Loucy (cell line): ENCODE results near the gene LPP.
A peak's percentile ranks its signal among the peaks of the same experiment; 100 is the strongest.
"Not testable (repeated sequence)": the region's sequence is repeated elsewhere in the genome, so short reads cannot be mapped to it uniquely, and the experiment has no call there.

ENCODE experiments used
- H2AFZ ChIP-seq: fragments of 200-600 bp; sonication (generic); 2 replicates; pipeline ENCODE4 v1.6.0; 2016; ENCODE audit warnings: antibody characterized with exemption, mild to moderate bottlenecking, low read length, moderate library complexity
- H3F3A ChIP-seq: fragments of 200-600 bp; 2 replicates; pipeline ENCODE4 v1.6.0; 2016; ENCODE audit warnings: antibody characterized with exemption, low read depth, mild to moderate bottlenecking
- H3K27me3 ChIP-seq: fragments of 200-600 bp; sonication (generic); 2 replicates; pipeline ENCODE4 v1.6.1; 2014; ENCODE audit warnings: low read length, mild to moderate bottlenecking; ENCODE audit not compliant: insufficient read depth, poor library complexity, severe bottlenecking
- H3K36me3 ChIP-seq: fragments of 200-600 bp; sonication (generic); 2 replicates; pipeline ENCODE4 v1.6.1; 2016; ENCODE audit warnings: low read length; ENCODE audit not compliant: insufficient read depth
- H3K4me1 ChIP-seq: fragments of 200-600 bp; sonication (generic); 2 replicates; pipeline ENCODE4 v1.5.1; 2014; ENCODE audit warnings: low read length, mild to moderate bottlenecking; ENCODE audit not compliant: insufficient read depth, poor library complexity, severe bottlenecking
- H3K4me2 ChIP-seq: fragments of 200-600 bp; sonication (generic); 2 replicates; pipeline ENCODE4 v1.6.0; 2014; ENCODE audit warnings: antibody characterized with exemption, low read length, low read depth, mild to moderate bottlenecking; ENCODE audit not compliant: poor library complexity, severe bottlenecking
- H3K4me3 ChIP-seq: fragments of 200-600 bp; sonication (generic); 2 replicates; pipeline ENCODE4 v1.5.1; 2014; ENCODE audit warnings: low read length, mild to moderate bottlenecking, mixed read lengths; ENCODE audit not compliant: poor library complexity, severe bottlenecking
- H3K79me2 ChIP-seq: fragments of 200-600 bp; sonication (generic); 2 replicates; pipeline ENCODE4 v1.6.1; 2014; ENCODE audit warnings: low read length; ENCODE audit not compliant: insufficient read depth
- H3K9ac ChIP-seq: fragments of 200-600 bp; sonication (generic); 2 replicates; pipeline ENCODE4 v1.6.0; 2014; ENCODE audit warnings: mild to moderate bottlenecking, low read depth, low read length, moderate library complexity; ENCODE audit not compliant: poor library complexity, severe bottlenecking
- H3K9me2 ChIP-seq: fragments of 200-600 bp; sonication (generic); replicated peaks from 2 replicates; pipeline ENCODE4 v1.6.1; 2016; ENCODE audit warnings: low read depth, low read length, mixed read lengths
- H3K9me3 ChIP-seq: fragments of 200-600 bp; sonication (generic); 2 replicates; pipeline ENCODE4 v1.6.1; 2014; ENCODE audit warnings: mild to moderate bottlenecking, antibody characterized with exemption, low read length, low read depth; ENCODE audit not compliant: insufficient read depth
- H4K20me1 ChIP-seq: fragments of 200-600 bp; sonication (generic); 2 replicates; pipeline ENCODE4 v1.6.0; 2014; ENCODE audit warnings: antibody characterized with exemption, low read length, mild to moderate bottlenecking; ENCODE audit not compliant: insufficient read depth, poor library complexity, severe bottlenecking
- EZH2phosphoT487 ChIP-seq: fragments of 200-600 bp; IDR thresholded peaks from 2 replicates; pipeline ENCODE4 v1.6.1; 2018; ENCODE audit warnings: antibody characterized with exemption, mild to moderate bottlenecking, moderate library complexity, borderline replicate concordance
- TF ChIP-seq, protein P1 (sequence below): fragments of 200-600 bp; sonication (generic); conservative IDR thresholded peaks from 2 replicates; pipeline ENCODE4 v1.5.1; 2014; ENCODE audit warnings: mild to moderate bottlenecking, antibody characterized with exemption, low read length

LPP gene

DNA sequence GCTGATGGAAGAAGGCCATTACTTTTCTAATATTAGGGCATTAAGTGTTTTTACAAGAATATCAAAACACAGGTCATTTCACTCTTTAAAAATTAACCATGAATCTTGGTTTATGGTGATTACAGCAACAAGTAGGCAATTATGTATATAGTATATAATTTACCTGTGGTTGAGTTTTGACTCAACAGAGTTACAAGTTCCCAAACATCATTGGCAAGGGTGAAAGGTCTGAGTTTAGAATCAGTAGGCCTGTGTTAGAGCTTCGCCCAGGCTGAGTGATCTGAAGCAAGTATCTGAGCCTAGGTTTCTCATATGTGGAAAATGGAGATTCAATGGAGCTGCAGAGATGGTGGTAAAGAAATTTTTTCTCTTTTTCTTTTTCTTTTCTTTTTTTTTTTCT is 25.1 kb upstream of the LPP start:
- no peaks in the 10 kb centered on the region for H3K79me2 ChIP-seq
- H3K9me2 ChIP-seq = no peaks in the 10 kb centered on the region
- H3K4me3 ChIP-seq = no peak overlapping the region
- H3K4me2 ChIP-seq = no peak overlapping the region
- H4K20me1 ChIP-seq = no peaks in the 10 kb centered on the region
- no peak overlapping the region for H3K9ac ChIP-seq
- no peaks in the 10 kb centered on the region for H3F3A ChIP-seq
- H2AFZ ChIP-seq = peak overlapping the region; percentile 14; the same call in 1 of the 2 replicates
- no peak for TF ChIP-seq EZH2phosphoT487
- TF ChIP-seq, protein P1, sequence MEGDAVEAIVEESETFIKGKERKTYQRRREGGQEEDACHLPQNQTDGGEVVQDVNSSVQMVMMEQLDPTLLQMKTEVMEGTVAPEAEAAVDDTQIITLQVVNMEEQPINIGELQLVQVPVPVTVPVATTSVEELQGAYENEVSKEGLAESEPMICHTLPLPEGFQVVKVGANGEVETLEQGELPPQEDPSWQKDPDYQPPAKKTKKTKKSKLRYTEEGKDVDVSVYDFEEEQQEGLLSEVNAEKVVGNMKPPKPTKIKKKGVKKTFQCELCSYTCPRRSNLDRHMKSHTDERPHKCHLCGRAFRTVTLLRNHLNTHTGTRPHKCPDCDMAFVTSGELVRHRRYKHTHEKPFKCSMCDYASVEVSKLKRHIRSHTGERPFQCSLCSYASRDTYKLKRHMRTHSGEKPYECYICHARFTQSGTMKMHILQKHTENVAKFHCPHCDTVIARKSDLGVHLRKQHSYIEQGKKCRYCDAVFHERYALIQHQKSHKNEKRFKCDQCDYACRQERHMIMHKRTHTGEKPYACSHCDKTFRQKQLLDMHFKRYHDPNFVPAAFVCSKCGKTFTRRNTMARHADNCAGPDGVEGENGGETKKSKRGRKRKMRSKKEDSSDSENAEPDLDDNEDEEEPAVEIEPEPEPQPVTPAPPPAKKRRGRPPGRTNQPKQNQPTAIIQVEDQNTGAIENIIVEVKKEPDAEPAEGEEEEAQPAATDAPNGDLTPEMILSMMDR = no peak
- no peaks in the 10 kb centered on the region for H3K27me3 ChIP-seq
- H3K4me1 ChIP-seq = peaks cover 9% of the 10 kb centered on the region
- no peaks in the 10 kb centered on the region for H3K9me3 ChIP-seq
- H3K36me3 ChIP-seq = no peaks in the 10 kb centered on the region

DNA sequence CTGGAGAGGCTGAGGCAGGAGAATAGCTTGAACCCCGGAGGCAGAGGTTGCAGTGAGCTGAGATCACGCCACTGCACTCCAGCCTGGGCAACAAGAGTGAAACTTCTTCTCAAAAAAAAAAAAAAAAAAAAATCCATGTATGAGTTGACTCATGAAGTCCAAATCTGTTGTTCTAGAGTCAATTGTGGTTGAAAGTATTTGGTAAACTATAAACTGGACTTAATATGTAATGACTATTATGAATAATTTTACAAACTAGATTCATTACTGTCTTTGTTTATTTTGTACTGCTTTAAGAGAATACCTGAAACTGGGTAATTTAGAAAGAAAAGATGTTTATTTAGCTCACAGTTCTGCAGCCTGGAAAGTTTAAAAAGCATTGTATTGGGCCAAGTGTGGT is 22.9 kb upstream of the LPP start:
- H2AFZ ChIP-seq, H3K4me2 ChIP-seq, H3K27me3 ChIP-seq, H3K79me2 ChIP-seq, H3K4me1 ChIP-seq, H3F3A ChIP-seq, H4K20me1 ChIP-seq, H3K9ac ChIP-seq, H3K36me3 ChIP-seq, H3K9me2 ChIP-seq, H3K9me3 ChIP-seq, H3K4me3 ChIP-seq: not testable (repeated sequence)

DNA sequence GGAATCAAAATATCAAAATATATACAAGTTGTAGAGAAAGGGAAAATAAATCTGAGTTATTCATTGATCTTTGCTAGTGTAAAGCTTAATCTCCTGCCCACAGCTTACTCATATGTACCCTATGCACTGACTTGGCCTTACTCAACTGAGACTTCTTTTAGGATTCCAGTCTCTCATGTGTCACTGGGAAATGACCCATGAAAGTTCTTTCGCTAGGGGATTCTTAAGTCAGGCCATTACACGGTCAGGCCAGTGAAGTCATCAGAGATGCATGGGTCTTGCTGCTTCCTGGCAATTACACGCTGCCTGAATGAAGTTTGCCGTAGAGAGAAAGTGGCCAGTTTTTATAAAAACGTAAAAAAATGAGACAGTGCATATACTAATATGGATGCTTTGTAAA is 20.7 kb upstream of the LPP start:
- H3K4me1 ChIP-seq = peaks cover 13% of the 10 kb centered on the region
- H3K4me2 ChIP-seq = no peak overlapping the region
- no peaks in the 10 kb centered on the region for H3F3A ChIP-seq
- no peak overlapping the region for H3K4me3 ChIP-seq
- H3K79me2 ChIP-seq = no peaks in the 10 kb centered on the region
- H3K9me3 ChIP-seq = no peaks in the 10 kb centered on the region
- H2AFZ ChIP-seq = no peak overlapping the region
- TF ChIP-seq EZH2phosphoT487 = no peak
- TF ChIP-seq, protein P1 = no peak
- no peaks in the 10 kb centered on the region for H4K20me1 ChIP-seq
- H3K36me3 ChIP-seq = no peaks in the 10 kb centered on the region
- H3K9ac ChIP-seq = no peak overlapping the region
- H3K9me2 ChIP-seq = no peaks in the 10 kb centered on the region
- no peaks in the 10 kb centered on the region for H3K27me3 ChIP-seq

DNA sequence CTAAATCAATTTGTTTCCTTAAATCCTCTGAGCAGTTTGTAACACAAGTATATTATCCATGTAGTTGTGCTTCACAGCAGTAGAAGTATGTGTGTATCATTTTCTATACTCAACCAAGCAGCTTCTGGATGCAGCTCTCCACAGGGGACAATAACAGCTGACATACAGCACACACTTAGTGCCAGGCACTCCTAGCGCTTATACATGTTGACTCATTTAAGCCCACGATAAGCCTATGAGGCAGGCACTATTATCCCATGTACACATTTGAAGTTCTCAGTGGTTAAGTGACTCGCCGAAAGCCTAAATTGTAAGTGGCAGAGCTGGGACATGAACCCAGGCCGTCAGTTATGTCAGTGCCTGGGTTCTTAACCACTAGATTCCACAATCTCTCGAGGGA is 20.3 kb upstream of the LPP start:
- no peak overlapping the region for H3K4me2 ChIP-seq
- H3F3A ChIP-seq = no peaks in the 10 kb centered on the region
- no peaks in the 10 kb centered on the region for H3K79me2 ChIP-seq
- no peaks in the 10 kb centered on the region for H3K9me2 ChIP-seq
- no peak overlapping the region for H3K4me3 ChIP-seq
- H2AFZ ChIP-seq = no peak overlapping the region
- no peaks in the 10 kb centered on the region for H3K9me3 ChIP-seq
- no peak for TF ChIP-seq EZH2phosphoT487
- TF ChIP-seq, protein P1 = no peak
- no peak overlapping the region for H3K9ac ChIP-seq
- H4K20me1 ChIP-seq = no peaks in the 10 kb centered on the region
- no peaks in the 10 kb centered on the region for H3K27me3 ChIP-seq
- no peaks in the 10 kb centered on the region for H3K36me3 ChIP-seq
- H3K4me1 ChIP-seq = peaks cover 9% of the 10 kb centered on the region
